PC-3 (cell line): ENCODE results near the gene PLXNA4. TPM values are rescaled to one million over a fixed set of nuclear protein-coding genes. Genes with fewer than 3 reads are reported as not detected.
A peak's percentile ranks its signal among the peaks of the same experiment; 100 is the strongest.

Source experiments
- ATAC-seq: fragments of 200-7000 bp; cut with Tn5 transposase; 2 replicates; pipeline ENCODE4 v1.9.1; 2020; ENCODE audit warnings: mild to moderate bottlenecking, moderate library complexity
- BruUV-seq: library from RNA; stranded (reverse); fragments of 400-500 nt; replicated peaks from 2 replicates; lab custom pipeline; 2021; lab: Mats Ljungman, UMichigan
- CTCF ChIA-PET: fragments of 300-600 bp; sonication (Branson Sonifier 250); formaldehyde crosslinking; loops from one replicate; lab custom pipeline; 2022; ENCODE audit warnings: antibody characterized with exemption; lab: Charles Lee
- POLR2A ChIA-PET: fragments of 300-600 bp; sonication (Branson Sonifier 250); formaldehyde crosslinking; loops from one replicate; lab custom pipeline; 2022; ENCODE audit warnings: antibody characterized with exemption; ENCODE audit not compliant: unreplicated experiment; lab: Charles Lee
- DNase-seq: peaks from one replicate; pipeline ENCODE4 v3.0.0-alpha.2; 2015
- H2AFZ ChIP-seq: fragments of 300-600 bp; sonication (generic); 2 replicates; pipeline ENCODE4 v1.6.0; 2016; ENCODE audit warnings: antibody characterized with exemption, low read length
- H3F3A ChIP-seq: fragments of 300-600 bp; sonication (generic); one replicate; pipeline ENCODE4 v1.6.0; 2017; ENCODE audit warnings: antibody characterized with exemption, low read length, control low read depth, mild to moderate bottlenecking; ENCODE audit not compliant: unreplicated experiment
- H3K27ac ChIP-seq: fragments of 300-600 bp; sonication (generic); 2 replicates; pipeline ENCODE4 v1.5.1; 2016; ENCODE audit warnings: mild to moderate bottlenecking, low read length
- H3K27me3 ChIP-seq: fragments of 300-600 bp; sonication (generic); 2 replicates; pipeline ENCODE4 v1.6.1; 2016; ENCODE audit warnings: low read length, mixed read lengths
- H3K36me3 ChIP-seq: fragments of 300-600 bp; sonication (generic); 2 replicates; pipeline ENCODE4 v1.6.1; 2016; ENCODE audit warnings: low read depth, mixed run types, low read length, mixed read lengths
- H3K4me1 ChIP-seq: fragments of 300-600 bp; sonication (generic); 2 replicates; pipeline ENCODE4 v1.5.1; 2016; ENCODE audit warnings: low read length; ENCODE audit not compliant: insufficient read depth
- H3K4me2 ChIP-seq: fragments of 300-600 bp; sonication (generic); 2 replicates; pipeline ENCODE4 v1.6.0; 2016; ENCODE audit warnings: low read length
- H3K4me3 ChIP-seq: fragments of 300-600 bp; sonication (generic); 2 replicates; pipeline ENCODE4 v1.5.1; 2016; ENCODE audit warnings: mild to moderate bottlenecking, low read length, mixed read lengths
- H3K79me2 ChIP-seq: fragments of 300-600 bp; sonication (generic); 2 replicates; pipeline ENCODE4 v1.6.1; 2017; ENCODE audit warnings: low read length, mixed read lengths
- H3K9ac ChIP-seq: fragments of 300-600 bp; sonication (generic); 2 replicates; pipeline ENCODE4 v1.6.0; 2016; ENCODE audit warnings: mild to moderate bottlenecking, low read length
- H3K9me2 ChIP-seq: fragments of 300-600 bp; sonication (generic); replicated peaks from 2 replicates; pipeline ENCODE4 v1.6.1; 2016; ENCODE audit warnings: mixed run types, low read length, mixed read lengths
- H3K9me3 ChIP-seq: fragments of 300-600 bp; sonication (generic); 2 replicates; pipeline ENCODE4 v1.6.1; 2016; ENCODE audit warnings: low read length, mixed read lengths
- H4K20me1 ChIP-seq: fragments of 300-600 bp; sonication (generic); 2 replicates; pipeline ENCODE4 v1.6.1; 2016; ENCODE audit warnings: low read length, mixed read lengths
- CTCF ChIP-seq: fragments of 300-600 bp; sonication (generic); conservative IDR thresholded peaks from 2 replicates; pipeline ENCODE4 v1.5.1; 2017; ENCODE audit warnings: antibody characterized with exemption, low read depth, mild to moderate bottlenecking, low read length
- EZH2 ChIP-seq: fragments of 300-600 bp; sonication (generic); IDR thresholded peaks from one replicate; pipeline ENCODE4 v1.6.1; 2017; ENCODE audit warnings: antibody characterized with exemption, mild to moderate bottlenecking, low read length; ENCODE audit not compliant: unreplicated experiment
- EZH2phosphoT487 ChIP-seq: fragments of 300-600 bp; sonication (generic); IDR thresholded peaks from 2 replicates; pipeline ENCODE4 v1.6.1; 2018; ENCODE audit warnings: mild to moderate bottlenecking, antibody characterized with exemption, low read length, borderline replicate concordance
- intact Hi-C: fragments of 100-400 bp; cut with micrococcal nuclease; formaldehyde crosslinking; loops from 2 replicates; pipeline ENCODE4 v1.9.0; 2023
- total RNA-seq: library from RNA; depleted of rRNA; stranded (reverse); fragments of >200 nt; gene quantifications from 2 replicates; pipeline ENCODE4 v1.2.3, GENCODE V29; 2014

PLXNA4 gene
- total RNA-seq, 1 experiment from 2014 or later: 1.2 TPM

- Histone ChIP-seq H4K20me1 (no peaks in the 10 kb centered on the region), H3K36me3 (no peaks in the 10 kb centered on the region), H3K4me3 (no peak overlapping the region), H3F3A (no peaks in the 10 kb centered on the region), H3K4me2 (no peak overlapping the region), H3K79me2 (no peaks in the 10 kb centered on the region), H3K9ac (no peak overlapping the region), H2AFZ (no peak overlapping the region), H3K27me3 (peaks cover 25% of the 10 kb centered on the region), H3K4me1 (no peaks in the 10 kb centered on the region), H3K9me3 (no peaks in the 10 kb centered on the region), H3K9me2 (no peaks in the 10 kb centered on the region), H3K27ac (no peak overlapping the region)
- ATAC-seq (no peak), DNase-seq (no peak)
- ChIA-PET CTCF (no interaction called here), POLR2A (no interaction called here)
- intact Hi-C loops: no loop called here
- TF ChIP-seq EZH2: no peak
- no peak for TF ChIP-seq CTCF
- TF ChIP-seq EZH2phosphoT487: no peak
- BruUV-seq: no TSS peak
These were observed 481.0 kb downstream of the PLXNA4 start for GRCh38 chr7:132095111-132095765.

DNA sequence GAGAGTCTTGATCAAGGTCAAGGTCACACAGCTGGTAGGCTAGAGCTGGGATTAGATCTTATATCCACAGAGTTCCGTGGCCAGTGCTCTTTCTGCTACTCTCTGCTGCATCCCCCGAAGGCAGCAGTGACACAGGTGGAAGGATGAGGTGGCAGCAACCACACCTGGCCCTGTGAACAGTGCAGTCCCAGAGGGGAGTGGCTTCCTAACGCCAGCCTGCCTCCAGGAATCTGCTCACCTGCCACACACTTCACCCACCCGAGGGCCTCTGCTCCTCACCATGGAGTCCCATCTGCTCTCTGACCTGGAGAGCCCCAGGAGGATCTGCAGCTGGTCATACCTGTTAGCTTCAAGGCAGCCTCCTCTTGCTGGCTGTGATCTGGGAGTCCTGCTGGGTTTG, 484.2 kb downstream of the PLXNA4 start:
- Histone ChIP-seq H3K9me2 (no peaks in the 10 kb centered on the region), H3K4me2 (no peak overlapping the region), H4K20me1 (no peaks in the 10 kb centered on the region), H3K9ac (no peak overlapping the region), H3F3A (no peaks in the 10 kb centered on the region), H3K27ac (no peak overlapping the region), H3K79me2 (no peaks in the 10 kb centered on the region), H3K4me1 (no peaks in the 10 kb centered on the region), H2AFZ (no peak overlapping the region), H3K27me3 (peaks cover 25% of the 10 kb centered on the region), H3K9me3 (no peaks in the 10 kb centered on the region), H3K4me3 (no peak overlapping the region), H3K36me3 (no peaks in the 10 kb centered on the region)
- DNase-seq (peak; percentile 7), ATAC-seq (peak; percentile 20; the same call in 1 of the 2 replicates)
- BruUV-seq: no TSS peak
- intact Hi-C loops: no loop called here
- ChIA-PET POLR2A (no interaction called here), CTCF (no interaction called here)
- TF ChIP-seq EZH2: no peak
- TF ChIP-seq CTCF: no peak
- no peak for TF ChIP-seq EZH2phosphoT487

DNA sequence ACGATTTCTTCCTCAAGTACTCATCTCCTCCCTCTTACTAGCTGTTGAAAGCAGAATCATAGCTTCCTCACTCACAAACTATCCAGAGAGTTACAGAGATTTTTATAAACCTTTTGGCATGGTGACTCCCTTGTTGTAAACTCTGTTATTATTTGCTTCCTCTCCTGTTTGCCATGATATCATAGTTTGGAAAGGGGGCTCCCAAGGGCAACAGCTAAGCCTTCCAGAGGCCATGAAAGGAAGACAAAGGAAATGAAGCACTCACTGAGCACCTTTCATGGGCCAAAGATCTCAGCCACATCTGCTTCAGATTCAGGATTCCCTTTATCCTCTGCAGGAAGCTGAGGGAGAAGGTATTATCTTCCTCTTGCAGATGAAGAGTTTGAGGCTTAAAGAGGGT, 484.6 kb downstream of the PLXNA4 start:
- H3K4me3 ChIP-seq: no peak overlapping the region
- intact Hi-C loops: no loop called here
- TF ChIP-seq EZH2phosphoT487 (no peak), EZH2 (no peak), CTCF (no peak)
- no TSS peak for BruUV-seq
- H3K27ac ChIP-seq: no peak overlapping the region
- H3K9me2 ChIP-seq: no peaks in the 10 kb centered on the region
- no peaks in the 10 kb centered on the region for H3F3A ChIP-seq
- H3K79me2 ChIP-seq: no peaks in the 10 kb centered on the region
- no peaks in the 10 kb centered on the region for H3K9me3 ChIP-seq
- no peak overlapping the region for H3K4me2 ChIP-seq
- ATAC-seq (no peak), DNase-seq (no peak)
- H3K4me1 ChIP-seq: no peaks in the 10 kb centered on the region
- peaks cover 24% of the 10 kb centered on the region for H3K27me3 ChIP-seq
- no peak overlapping the region for H3K9ac ChIP-seq
- POLR2A ChIA-PET: interaction anchor here (0.6 kb wide), 1 partner anchor 270 kb away, joined by 3 read pairs; no protein-coding TSS in a partner anchor
- CTCF ChIA-PET: no interaction called here
- H3K36me3 ChIP-seq: no peaks in the 10 kb centered on the region
- no peak overlapping the region for H2AFZ ChIP-seq
- H4K20me1 ChIP-seq: no peaks in the 10 kb centered on the region
